ENCODE results near the gene OR5AK2.
"Not testable (repeated sequence)": the region's sequence is repeated elsewhere in the genome, so short reads cannot be mapped to it uniquely, and the experiment has no call there.

Gene OR5AK2, protein sequence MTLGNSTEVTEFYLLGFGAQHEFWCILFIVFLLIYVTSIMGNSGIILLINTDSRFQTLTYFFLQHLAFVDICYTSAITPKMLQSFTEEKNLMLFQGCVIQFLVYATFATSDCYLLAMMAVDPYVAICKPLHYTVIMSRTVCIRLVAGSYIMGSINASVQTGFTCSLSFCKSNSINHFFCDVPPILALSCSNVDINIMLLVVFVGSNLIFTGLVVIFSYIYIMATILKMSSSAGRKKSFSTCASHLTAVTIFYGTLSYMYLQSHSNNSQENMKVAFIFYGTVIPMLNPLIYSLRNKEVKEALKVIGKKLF

DNA sequence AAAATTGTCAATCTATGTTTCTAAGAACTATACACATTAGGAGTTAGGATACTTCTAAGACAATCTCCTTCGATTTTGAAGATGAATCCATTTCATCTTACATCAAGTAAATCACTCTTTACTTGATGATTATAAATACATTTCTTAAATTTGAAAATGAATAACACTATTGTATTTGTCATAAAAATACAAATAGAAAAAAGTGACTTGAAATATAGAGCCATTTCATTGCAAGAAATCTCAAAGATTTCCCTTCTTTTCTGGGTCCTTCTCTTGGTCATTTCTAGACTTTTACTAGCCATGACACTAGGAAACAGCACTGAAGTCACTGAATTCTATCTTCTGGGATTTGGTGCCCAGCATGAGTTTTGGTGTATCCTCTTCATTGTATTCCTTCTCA, at the start of gene OR5AK2:
Gene OR5AK2, plus strand, starts transcription at position 301 of the 400 bp plus-strand sequence. Its CDS starts 0 bp downstream, at position 301.
- DNase-seq: no peak

DNA sequence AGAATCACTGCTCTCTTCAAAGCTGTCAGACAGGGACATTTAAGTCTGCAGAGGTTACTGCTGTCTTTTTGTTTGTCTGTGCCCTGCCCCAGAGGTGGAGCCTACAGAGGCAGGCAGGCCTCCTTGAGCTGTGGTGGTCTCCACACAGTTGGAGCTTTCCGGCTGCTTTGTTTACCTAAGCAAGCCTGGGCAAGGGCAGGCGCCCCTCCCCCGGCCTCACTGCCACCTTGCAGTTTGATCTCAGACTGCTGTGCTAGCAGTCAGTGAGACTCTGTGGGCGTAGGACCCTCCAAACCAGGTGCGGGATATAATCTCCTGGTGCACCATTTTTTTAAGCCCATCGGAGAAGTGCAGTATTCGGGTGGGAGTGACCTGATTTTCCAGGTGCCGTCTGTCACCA, 43.2 kb upstream of the OR5AK2 start:
- DNase-seq: not testable (repeated sequence)

DNA sequence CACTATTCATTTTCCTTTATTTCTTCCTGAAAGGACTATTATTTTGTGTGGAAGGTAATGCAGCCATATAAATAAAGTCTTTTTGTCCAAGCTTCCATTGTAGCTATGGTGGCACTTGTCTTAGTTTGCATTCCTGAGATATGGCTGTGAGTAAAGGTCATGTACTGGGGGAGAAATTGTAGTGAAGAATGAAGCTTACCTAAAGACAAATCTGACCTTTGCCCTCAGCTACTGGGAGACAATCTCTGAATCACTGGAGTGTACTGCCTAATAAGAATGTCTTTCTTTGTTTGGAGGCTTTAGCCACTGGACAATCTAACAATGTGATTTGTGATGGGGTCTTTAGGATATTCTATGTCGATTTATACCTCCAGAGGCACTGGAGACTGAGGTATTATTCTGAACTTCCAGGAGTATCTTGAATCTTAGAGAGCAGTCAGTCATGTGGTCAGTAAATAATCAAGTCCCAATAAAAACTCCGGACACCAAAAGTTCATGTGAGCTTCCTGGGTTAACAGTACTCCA, 39.7 kb upstream of the OR5AK2 start:
- DNase-seq: no peak

DNA sequence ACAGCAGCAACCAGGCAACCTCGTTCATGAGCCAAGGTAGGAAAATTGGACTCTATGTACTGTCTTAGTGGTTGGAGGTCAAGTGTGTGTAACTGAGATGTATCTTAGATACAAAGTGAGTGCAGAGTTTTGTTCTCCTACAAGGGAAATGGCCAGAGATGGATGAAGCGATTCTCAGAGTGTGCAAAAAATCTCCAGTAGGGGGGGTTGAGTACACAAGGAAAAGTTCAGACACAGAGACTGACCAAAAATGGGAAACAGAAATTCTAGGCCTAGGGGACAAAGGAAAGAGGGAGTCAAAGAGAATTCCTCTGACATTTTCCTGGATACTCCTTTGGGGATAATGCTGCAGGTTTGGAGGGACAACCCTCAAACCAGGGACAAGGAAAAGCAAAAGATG, 38.2 kb upstream of the OR5AK2 start:
- DNase-seq: no peak

DNA sequence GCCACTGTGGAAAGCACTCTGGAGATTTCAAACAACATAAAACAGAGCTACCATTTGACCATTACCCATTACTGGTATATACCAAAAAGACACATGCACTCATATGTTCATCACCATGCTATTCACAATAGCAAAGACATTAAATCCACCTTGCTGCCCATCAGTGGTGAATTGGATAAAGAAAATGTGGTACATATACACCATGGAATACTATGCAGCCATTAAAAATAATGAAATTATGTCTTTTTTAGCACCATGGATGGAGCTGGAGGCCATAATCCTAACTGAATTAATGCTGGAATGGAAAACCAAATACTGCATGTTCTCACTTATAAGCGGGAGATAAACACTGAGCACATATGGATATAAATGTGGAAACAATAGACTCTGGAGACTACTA, 34.8 kb upstream of the OR5AK2 start:
- DNase-seq: not testable (repeated sequence)

DNA sequence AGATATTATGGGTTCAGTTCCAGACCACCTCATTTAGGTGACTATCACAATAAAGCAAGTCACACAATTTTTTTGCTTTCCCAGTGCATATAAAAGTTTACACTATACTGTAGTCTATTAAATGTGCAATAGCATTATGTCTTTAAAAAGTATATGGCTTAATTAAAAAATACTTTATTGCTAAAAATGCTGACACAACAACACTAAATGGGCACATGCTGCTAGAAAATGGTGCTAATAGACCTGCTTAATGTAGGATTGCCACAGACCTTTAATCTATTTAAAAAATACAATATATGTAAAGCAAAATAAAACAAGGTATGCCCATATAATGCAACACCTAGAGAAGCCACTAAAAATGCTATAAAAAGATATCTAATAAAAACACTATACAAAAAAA, 27.1 kb upstream of the OR5AK2 start:
- DNase-seq: no peak

DNA sequence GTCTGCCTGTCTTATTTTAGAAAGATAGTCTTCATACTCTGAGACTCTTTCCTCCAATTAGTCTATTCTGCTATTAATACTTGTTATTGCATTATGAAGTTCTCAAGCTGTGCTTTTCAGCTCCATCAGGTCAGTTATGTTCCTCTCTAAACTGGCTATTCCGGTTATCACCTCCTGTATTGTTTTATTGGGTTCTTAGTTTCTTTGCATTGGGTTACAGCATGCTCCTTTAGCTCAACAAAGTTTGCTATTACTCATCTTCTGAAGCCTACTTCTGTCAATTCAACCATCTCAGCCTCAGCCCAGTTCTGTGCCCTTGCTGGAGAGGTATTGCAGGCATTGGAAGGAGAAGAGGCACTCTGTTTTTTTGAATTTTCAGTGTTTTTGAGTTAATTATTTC, 21.0 kb upstream of the OR5AK2 start:
- no peak for DNase-seq

DNA sequence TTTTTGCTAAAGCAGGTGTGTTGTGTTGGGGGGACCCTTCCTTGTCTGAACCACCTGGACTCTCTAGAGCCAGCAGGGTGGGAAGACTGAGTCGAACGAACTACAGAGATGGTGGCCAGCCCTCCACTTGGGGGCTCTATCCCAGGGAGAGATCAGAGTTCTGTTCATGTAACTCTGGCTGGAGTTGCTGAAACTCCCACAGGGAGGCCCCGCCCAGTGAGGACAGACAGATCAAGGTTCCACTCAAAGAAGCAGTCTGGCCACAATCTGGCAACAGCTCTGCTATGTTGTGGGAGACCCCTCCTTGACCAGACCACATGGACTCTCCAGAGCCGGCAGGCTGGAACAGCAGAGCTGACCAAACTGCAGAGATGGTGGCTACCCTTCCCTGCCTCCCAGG, 20.2 kb upstream of the OR5AK2 start:
- DNase-seq: no peak

DNA sequence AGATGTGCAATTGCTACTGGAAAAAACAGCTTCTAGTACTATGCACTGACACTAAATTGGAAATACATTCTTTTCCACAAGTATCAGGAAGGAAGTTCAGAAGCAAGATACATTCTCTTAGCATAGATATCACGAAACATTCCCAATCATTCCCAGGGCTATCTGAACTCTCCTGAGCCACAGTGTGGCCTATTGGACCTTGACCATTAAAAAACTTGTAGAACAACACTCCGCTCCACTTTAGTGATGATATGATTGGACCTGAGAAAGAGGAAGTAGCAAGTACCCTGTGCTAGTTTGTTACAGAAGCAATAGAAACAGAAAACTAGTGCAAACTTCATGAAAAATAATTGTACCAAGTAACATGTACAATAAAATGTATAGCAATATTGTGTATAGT, 11.4 kb upstream of the OR5AK2 start:
- DNase-seq: no peak

DNA sequence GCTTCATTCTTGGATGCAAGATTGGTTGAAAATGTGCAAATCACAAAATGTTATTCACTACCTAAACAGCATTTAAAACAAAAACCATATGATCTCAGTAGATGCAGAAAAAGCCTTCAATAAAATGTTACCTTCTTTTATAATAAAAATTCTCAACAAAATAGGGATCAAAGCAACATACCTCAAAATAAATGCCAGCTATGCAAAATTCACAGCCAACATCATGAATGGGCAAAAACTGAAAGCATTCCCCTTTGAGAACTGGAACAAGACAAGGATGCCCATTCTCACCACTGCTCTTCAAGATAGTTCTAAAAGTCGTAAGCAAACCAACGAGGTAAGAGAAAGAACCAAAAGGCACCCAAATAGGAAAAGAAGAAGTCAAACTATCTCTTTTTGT, 2.0 kb downstream of the OR5AK2 start:
- no peak for DNase-seq

DNA sequence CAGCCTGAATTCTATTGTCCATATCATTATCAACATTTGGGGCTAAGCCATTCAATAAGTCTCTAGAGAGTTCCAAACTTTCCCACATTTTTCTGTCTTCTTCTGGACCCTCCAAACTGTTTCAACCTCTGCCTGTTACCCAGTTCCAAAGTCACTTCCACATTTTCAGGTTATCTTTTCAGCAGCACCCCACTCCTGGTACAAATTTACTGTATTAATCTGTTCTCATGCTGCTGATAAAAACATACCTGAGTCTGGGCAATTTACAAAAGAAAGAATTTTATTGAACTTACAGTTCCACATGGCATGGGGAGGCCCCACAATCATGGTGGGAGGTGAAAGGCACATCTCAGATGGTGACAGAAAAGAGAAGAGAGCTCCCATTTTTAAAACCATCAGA, 5.8 kb downstream of the OR5AK2 start:
- DNase-seq: no peak

DNA sequence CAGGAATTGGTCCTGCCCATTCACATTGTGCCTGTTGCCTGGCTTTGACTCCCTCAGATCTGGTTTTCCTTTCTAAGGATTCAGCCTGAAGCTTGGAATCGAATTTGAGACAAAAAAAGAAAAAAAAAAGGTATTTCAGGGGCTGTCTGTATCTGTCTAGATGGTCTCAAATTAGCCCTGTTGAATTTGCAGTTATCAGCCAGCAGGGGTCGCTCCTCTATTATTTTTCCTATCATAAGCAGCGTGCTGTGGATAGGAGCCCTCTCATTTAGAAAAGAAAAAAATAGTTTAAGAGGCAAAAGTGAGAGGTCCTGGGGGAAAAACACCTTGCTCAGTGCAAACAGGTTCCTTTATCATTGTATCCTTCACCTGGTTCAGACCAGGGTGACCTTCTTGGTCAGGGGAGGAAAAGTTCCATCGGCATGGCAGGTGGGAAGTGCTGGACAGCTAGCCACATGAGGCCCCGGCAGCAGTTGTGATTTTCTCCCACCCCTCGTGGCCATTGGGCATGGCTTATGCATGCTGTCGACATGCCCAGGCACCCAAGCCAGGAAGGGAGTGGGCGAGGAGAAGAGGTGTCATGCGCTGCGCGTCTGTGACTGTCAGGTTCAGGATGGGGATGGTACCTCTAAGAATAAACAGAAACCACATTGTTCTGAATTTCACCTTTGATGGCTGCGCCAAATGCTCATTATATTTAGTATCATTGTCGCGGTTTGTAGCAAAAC, 13.1 kb downstream of the OR5AK2 start:
- no peak for DNase-seq

DNA sequence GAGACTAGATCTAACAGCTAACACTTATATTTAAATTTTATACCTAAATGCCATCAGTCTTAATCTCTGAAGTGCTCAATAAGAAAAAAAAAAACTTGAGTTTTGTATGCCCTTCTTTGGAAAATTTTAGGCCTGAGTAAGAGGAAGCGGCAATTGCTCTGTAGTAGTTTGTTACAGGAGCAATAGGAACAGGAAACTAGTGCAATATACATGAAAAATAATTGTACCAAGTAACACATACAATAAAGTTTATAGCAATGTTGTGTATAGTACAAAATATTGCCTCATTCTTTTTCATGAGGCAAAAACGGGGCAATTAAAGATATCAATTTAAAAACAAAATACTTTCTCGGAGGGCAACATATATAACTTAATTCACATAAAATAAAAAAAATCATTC, 19.7 kb downstream of the OR5AK2 start:
- DNase-seq: no peak

DNA sequence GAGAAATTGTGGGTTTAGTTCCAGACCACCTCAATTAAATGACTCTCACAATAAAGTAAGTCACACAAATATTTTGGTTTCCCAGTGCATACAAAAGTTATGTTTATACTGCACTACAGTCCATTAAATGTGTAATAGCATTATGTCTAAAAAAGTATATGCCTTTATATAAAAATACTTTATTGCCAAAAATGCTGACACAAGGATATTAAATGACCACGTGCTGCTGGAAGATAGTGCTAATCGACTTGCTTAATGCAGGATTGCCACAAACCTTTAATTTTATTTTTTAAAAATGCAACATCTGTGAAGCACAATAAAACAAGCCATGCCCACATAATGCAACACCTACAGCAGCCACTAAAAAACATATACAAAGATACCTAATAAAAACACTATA, 27.0 kb downstream of the OR5AK2 start:
- no peak for DNase-seq

DNA sequence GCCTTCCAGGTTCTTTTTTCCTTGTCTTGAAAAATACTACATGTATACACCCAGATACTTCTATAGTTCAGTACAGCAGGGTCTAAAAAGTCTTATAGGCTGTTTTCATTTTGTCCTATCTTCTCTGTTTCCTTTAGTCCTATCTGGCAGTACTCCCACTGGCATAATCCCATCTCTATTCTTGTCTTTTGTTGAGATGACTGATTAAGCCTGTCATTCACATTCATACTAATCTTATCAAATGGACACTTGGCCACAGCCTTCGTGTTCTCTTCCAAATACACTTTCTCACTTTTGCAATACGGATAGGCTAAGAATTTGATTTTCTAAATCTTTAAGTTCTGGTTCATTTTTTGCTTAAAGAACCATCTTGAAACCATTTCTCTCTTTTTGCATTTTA, 42.8 kb downstream of the OR5AK2 start:
- DNase-seq: no peak

All from CD4-positive, alpha-beta T cell treated with Interleukin-4 for 4 hours (primary cell).